Tibial artery (tissue), 4 donors: ENCODE data around the gene SCLY.
A peak's percentile ranks its signal among the peaks of the same experiment; 100 is the strongest.

Experiments used
- DNase-seq, 2 donors: peaks; one replicate each; pipeline ENCODE4 v3.0.0-alpha.2; 2019
- H3K27ac ChIP-seq, 2 donors: fragments of 200-600 bp; sonication (generic) in 1 of 2; 1 replicate in 1 of 2; 2 replicates in 1 of 2; pipeline ENCODE4 v1.5.1; 2018 to 2019; ENCODE audit warnings: mild to moderate bottlenecking in 1 of 2
- H3K27me3 ChIP-seq, 2 donors: fragments of 200-600 bp; sonication (generic) in 1 of 2; one replicate each; pipeline versions ENCODE4 v1.5.1 to v1.6.0; 2016 to 2019
- H3K36me3 ChIP-seq, 3 donors: fragments of 200-600 bp; sonication (generic) in 2 of 3; one replicate each; pipeline ENCODE4 v1.5.1; 2016 to 2019; ENCODE audit warnings: mild to moderate bottlenecking in 2 of 3
- H3K4me1 ChIP-seq, 4 donors: fragments of 200-600 bp; sonication (generic) in 2 of 4; 1 replicate in 3 of 4; 2 replicates in 1 of 4; pipeline ENCODE4 v1.5.1; 2016 to 2019
- H3K4me3 ChIP-seq, 2 donors: fragments of 200-600 bp; sonication (generic) in 1 of 2; 1 replicate in 1 of 2; 2 replicates in 1 of 2; pipeline ENCODE4 v1.5.1; 2018 to 2019; ENCODE audit warnings: mild to moderate bottlenecking in 2 of 2
- H3K9me3 ChIP-seq, 3 donors: fragments of 200-600 bp; sonication (generic) in 1 of 3; one replicate each; pipeline ENCODE4 v1.5.1; 2016 to 2019
- intact Hi-C: fragments of 100-400 bp; cut with DNase I; formaldehyde crosslinking; loops from one replicate; pipeline ENCODE4 v1.15.0; 2023; ENCODE audit warnings: low total_unique reads
- TF ChIP-seq, protein P1 (sequence below), 2 experiments: fragments of 200-600 bp in 1 of 2; fragments of 450-650 bp in 1 of 2; IDR thresholded peaks; one replicate each; pipeline ENCODE4 v1.5.1; 2017 to 2019; ENCODE audit warnings: antibody characterized with exemption in 2 of 2, mild to moderate bottlenecking in 1 of 2, moderate library complexity in 1 of 2

Gene SCLY

GRCh38 chr2:238134393-238134785 lies 73.6 kb downstream of the SCLY start:
- Histone ChIP-seq H3K27ac (no peak overlapping the region), H3K27me3 (no peaks in the 10 kb centered on the region), H3K9me3 (no peaks in the 10 kb centered on the region), H3K36me3 (no peaks in the 10 kb centered on the region), H3K4me1 (peaks cover 0 to 32% (median 26%) of the 10 kb centered on the region in 4 donors), H3K4me3 (no peak overlapping the region)
- TF ChIP-seq, protein P1, sequence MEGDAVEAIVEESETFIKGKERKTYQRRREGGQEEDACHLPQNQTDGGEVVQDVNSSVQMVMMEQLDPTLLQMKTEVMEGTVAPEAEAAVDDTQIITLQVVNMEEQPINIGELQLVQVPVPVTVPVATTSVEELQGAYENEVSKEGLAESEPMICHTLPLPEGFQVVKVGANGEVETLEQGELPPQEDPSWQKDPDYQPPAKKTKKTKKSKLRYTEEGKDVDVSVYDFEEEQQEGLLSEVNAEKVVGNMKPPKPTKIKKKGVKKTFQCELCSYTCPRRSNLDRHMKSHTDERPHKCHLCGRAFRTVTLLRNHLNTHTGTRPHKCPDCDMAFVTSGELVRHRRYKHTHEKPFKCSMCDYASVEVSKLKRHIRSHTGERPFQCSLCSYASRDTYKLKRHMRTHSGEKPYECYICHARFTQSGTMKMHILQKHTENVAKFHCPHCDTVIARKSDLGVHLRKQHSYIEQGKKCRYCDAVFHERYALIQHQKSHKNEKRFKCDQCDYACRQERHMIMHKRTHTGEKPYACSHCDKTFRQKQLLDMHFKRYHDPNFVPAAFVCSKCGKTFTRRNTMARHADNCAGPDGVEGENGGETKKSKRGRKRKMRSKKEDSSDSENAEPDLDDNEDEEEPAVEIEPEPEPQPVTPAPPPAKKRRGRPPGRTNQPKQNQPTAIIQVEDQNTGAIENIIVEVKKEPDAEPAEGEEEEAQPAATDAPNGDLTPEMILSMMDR (IDR thresholded peaks at IDR 0.05), result no peak
- DNase-seq, result no peak
- intact Hi-C loops, result loop anchor here (5.0 kb wide), 1 partner anchor 72 kb away; the partner anchor contains the start of gene SCLY

- DNase-seq, result no peak
- H3K4me3 ChIP-seq, result no peak overlapping the region
- intact Hi-C loops, result loop anchor here (5.0 kb wide), 1 partner anchor 278 kb away; the partner anchor contains the start of gene RAMP1
- peaks cover 0 to 44% (median 35%) of the 10 kb centered on the region in 4 donors for H3K4me1 ChIP-seq
- peaks cover 0 to 1% (median under 1%) of the 10 kb centered on the region in 3 donors for H3K36me3 ChIP-seq
- no peak overlapping the region for H3K27ac ChIP-seq
- H3K9me3 ChIP-seq, result no peaks in the 10 kb centered on the region
- TF ChIP-seq, protein P1 (IDR thresholded peaks at IDR 0.05), result no peak
- H3K27me3 ChIP-seq, result no peaks in the 10 kb centered on the region
These were observed 74.9 kb downstream of the SCLY start for GRCh38 chr2:238135601-238136150.

- H3K36me3 ChIP-seq, result peaks cover 8 to 9% (median 8%) of the 10 kb centered on the region in 3 donors
- peak overlapping the region; percentile 71 to 91 for H3K27ac ChIP-seq
- H3K4me1 ChIP-seq, result peaks cover 0 to 57% (median 46%) of the 10 kb centered on the region in 4 donors
- H3K4me3 ChIP-seq, result no peak overlapping the region
- TF ChIP-seq, protein P1 (IDR thresholded peaks at IDR 0.05), result no peak
- intact Hi-C loops, result loop anchor here (5.0 kb wide), 1 partner anchor 280 kb away; the partner anchor contains the start of gene RAMP1
- no peaks in the 10 kb centered on the region for H3K27me3 ChIP-seq
- no peaks in the 10 kb centered on the region for H3K9me3 ChIP-seq
- DNase-seq, result peak; percentile 45 to 89
These were observed 76.2 kb downstream of the SCLY start for GRCh38 chr2:238136820-238137537.

DNA sequence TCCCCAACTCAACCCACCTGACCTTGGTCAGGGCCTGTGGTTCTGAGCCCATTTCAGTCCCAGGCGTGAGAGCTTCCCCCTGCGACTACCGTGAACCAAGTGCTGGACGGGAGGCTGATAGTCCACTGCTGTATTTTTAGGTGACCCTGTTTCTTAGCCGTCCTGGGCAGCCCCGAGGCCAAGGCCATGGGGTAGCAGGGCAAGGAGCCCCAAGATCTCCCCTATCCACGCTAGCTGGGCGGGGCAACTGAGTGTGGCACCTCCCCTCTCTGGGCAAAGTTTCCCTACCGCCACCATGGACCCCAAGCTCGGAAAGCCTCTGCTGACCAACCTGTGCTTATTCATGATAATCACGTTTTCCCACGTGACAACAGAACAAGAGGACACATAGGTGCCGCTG lies 77.1 kb downstream of the SCLY start:
- H3K27me3 ChIP-seq, result no peaks in the 10 kb centered on the region
- peaks cover 8 to 9% (median 8%) of the 10 kb centered on the region in 3 donors for H3K36me3 ChIP-seq
- intact Hi-C loops, result loop anchor here (5.0 kb wide), 1 partner anchor 281 kb away; the partner anchor contains the start of gene RAMP1
- peaks cover 0 to 67% (median 55%) of the 10 kb centered on the region in 4 donors for H3K4me1 ChIP-seq
- TF ChIP-seq, protein P1 (IDR thresholded peaks at IDR 0.05), result no peak
- DNase-seq, result no peak
- H3K9me3 ChIP-seq, result no peaks in the 10 kb centered on the region
- H3K4me3 ChIP-seq, result peak overlapping the region in 1 of 2 donors; percentile 64
- peak overlapping the region; percentile 71 to 91 for H3K27ac ChIP-seq

- peak within 1 kb of the TSS; percentile 71 to 91 for H3K27ac ChIP-seq
- peak; percentile 57 to 92 for DNase-seq
- intact Hi-C loops, result loop anchor here (5.0 kb wide), 1 partner anchor 281 kb away; the partner anchor contains the start of gene RAMP1
These were observed 77.8 kb downstream of the SCLY start, which contains the start of gene KLHL30 for GRCh38 chr2:238138331-238139195. Gene KLHL30, plus strand, starts transcription at chr2:238138668. Its CDS starts 2,087 bp downstream, at chr2:238140755.

More at GRCh38 chr2:238138331-238139195, 77.8 kb downstream of the SCLY start, which contains the start of gene KLHL30:
- H3K4me1 ChIP-seq, result peaks cover 0 to 73% (median 62%) of the 10 kb centered on the region in 4 donors
- H3K4me3 ChIP-seq, result peak within 1 kb of the TSS; percentile 58 to 64
- TF ChIP-seq, protein P1 (IDR thresholded peaks at IDR 0.05), result no peak
- H3K27me3 ChIP-seq, result no peaks in the 10 kb centered on the region
- peaks cover 8 to 9% (median 8%) of the 10 kb centered on the region in 3 donors for H3K36me3 ChIP-seq
- H3K9me3 ChIP-seq, result no peaks in the 10 kb centered on the region
